GM19240 (cell line): ENCODE measurements around the gene TGM1.

ENCODE experiments used
- DNase-seq: peaks from one replicate; pipeline ENCODE4 v3.0.0; 2011; ENCODE audit warnings: low spot score; ENCODE audit not compliant: insufficient read length

Gene TGM1

GRCh38 chr14:24271134-24271833 is 8.3 kb upstream of the TGM1 start, which contains the start of gene RABGGTA:
Gene RABGGTA (minus strand): TSS chr14:24271597. CDS start chr14:24271115, 482 bp downstream.
- peak; percentile 93 for DNase-seq

- DNase-seq: no peak
Observed at GRCh38 chr14:24270537-24271133, 7.7 kb upstream of the TGM1 start.

- no peak for DNase-seq
Observed at GRCh38 chr14:24269910-24270536, 7.0 kb upstream of the TGM1 start.

GRCh38 chr14:24269368-24269767 is 6.4 kb upstream of the TGM1 start:
- DNase-seq: no peak

- DNase-seq: no peak
Observed at GRCh38 chr14:24268225-24268624, 5.2 kb upstream of the TGM1 start.

GRCh38 chr14:24267516-24267915 is 4.5 kb upstream of the TGM1 start:
- no peak for DNase-seq

DNA sequence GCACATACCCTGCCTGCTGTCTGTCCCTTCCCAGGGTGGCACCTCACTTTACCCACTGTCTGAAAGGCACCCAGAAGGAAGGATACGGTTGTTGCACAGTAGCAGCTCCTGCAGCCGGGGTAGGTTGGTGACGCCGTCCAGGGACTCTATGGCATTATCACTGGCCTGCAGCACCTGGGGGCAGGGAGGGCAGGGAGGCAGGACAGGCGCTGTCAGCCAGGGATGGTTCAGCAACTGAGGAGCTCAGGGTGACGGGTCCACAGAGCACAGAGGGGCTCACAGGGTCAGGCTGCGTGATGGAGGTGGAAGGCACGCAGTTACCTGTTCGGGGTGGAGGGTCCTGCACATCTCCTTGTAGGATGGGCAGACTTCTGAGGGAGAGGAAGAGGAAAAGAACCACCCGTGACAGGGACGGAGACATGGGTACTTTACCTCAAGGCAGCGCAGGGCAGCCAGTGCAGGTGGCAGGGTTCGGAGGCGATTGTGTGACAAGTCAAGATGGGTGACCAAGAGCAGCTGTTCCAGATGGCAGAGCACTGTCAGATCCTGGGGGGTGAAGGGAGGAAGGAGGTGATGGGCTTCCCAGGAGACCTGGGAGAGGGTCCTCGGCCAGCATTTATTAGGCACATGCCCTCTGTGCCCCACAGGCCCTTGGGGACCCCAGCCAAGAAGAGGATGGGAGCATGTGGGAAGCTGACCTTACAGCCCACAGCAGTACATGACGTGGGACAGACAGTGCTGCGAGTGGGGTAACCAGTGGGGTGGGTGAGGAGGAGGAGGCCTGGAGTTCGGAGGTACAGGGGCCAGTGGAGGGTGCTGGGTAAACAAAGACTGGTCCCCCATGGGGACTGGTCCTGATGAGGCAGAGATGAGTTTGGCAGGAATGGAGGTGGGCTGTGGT is 3.6 kb upstream of the TGM1 start:
- no peak for DNase-seq

DNA sequence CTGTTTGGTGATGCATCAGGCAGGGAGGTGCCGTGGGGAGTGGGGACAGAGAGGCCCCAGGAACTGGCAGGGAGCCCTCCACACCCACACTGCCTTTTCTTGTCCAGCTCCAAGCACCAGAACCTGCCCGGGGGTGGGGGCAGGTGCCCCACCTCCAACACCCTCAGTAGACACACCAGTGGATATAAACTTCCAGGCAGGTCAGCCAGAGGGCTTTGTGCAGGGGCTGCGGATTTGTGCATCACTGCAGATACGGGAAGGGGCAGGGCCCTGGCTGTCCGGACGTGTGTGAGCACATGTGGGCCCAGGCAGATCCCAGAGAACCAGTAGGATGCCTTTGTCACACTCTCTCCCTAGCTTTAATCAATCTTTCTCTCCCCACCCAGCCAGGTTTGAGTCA is 1.3 kb upstream of the TGM1 start:
- no peak for DNase-seq

DNA sequence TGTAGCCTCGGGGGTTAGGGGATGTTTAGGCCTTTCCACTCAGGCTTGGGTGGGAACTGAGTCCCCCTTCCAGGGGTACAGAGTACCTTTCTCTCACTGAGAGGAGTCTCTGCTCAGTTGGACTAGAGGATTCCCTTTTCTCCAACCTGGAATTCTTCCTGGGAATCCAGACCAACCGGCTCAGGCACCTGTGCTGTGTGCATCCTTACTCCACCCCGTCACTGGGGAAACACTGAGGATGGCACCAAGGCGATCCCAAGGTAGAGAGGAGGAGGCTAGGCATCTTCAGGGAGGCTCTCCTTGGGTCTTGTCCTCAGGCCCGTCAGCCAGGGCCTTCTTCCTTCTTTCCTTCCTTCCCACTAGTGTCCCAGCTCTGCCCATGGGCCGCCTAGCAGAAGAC is 871 bp upstream of the TGM1 start:
- DNase-seq: no peak

GRCh38 chr14:24261969-24262327 is 1.0 kb downstream of the TGM1 start:
- no peak for DNase-seq

- no peak for DNase-seq
Observed at GRCh38 chr14:24261256-24261968, 1.6 kb downstream of the TGM1 start.

DNA sequence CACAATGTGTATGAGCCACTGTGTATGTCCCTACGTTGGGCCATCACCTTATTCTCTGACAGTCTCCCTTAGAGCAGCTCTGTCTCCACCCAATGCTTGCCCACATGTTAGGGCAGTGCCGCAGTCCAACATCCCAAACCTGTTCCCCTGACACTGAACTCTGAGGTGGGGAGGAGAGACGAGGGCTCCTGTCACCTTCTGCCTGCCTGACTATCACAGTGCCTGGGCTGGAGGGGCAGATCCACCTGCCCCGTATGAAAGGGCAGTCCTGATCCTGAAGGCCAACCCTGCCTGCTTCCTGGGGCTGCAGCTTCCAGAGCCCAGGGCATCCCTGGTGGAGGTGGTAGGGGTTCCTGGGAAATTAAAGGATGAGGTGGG is 2.2 kb downstream of the TGM1 start:
- DNase-seq: no peak

DNA sequence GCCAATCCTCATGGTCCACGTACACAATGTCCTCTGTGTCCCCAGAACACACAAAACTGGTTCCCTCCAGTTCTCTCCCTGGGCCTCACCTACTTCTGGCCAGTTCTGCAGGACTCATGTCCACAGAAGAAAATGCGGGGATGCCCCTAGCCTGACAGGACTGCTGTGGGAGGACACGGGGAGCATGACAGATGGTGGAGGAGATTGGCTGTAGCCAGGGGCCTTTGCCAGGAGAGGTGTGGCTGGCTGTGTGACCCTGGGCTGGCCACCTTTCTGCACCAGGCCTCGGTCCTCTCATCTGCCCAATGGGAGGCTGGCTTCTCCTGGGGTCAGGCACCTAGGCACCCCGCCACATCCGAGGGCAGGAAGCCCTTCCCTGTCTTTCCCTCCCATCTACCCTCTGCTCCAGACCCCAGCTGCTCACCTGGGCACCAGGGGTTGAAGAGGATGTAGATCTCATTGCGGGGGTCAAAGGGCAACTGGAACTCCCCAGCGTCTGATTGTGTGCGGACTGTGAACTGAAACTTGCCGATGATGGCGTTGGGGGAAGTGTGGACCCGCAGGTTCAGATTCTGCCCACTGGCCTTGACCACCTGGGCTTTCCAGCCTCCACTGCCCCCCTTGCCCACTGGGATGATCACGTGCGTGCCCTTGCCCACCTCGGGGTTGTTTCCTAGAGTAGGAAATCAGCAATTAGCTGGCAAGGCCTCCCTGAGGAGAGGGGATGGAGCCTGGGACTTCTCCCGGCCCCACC is 2.8 kb downstream of the TGM1 start:
- no peak for DNase-seq

DNA sequence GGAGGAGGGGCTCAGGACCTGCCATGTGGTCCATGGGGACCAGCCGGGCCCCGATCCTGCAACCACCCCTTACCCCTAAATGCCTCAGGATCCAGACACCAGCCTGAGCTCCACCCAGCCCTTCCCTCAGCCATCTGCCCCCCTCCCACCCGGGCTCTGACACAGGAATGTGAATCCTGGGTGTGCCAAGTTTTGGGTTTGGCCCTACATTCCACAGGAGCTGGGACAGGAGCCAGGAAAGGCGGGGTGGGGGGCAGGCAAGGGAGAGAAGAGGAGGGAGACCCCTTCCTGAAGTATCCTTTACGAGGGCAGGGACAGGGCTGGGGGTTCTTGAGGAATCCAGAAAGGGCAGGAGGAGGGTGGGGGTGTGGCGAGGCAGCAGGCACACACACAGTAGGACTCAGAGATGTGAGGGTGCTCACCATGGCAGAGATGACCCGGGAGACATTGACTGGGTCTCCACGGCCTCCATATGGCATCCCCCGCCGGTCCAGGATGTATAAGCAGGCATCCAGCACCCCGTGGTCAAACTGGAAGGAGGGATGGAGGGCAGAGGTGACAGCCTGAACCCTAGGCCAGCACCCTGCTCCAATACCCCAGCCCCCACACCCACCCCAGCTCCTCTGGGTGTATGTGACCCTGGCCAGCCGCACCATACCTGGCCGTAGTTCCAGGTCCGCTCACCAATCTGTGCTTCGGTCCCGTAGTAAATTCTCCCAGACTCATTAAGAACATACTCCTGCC is 3.5 kb downstream of the TGM1 start:
- no peak for DNase-seq

DNA sequence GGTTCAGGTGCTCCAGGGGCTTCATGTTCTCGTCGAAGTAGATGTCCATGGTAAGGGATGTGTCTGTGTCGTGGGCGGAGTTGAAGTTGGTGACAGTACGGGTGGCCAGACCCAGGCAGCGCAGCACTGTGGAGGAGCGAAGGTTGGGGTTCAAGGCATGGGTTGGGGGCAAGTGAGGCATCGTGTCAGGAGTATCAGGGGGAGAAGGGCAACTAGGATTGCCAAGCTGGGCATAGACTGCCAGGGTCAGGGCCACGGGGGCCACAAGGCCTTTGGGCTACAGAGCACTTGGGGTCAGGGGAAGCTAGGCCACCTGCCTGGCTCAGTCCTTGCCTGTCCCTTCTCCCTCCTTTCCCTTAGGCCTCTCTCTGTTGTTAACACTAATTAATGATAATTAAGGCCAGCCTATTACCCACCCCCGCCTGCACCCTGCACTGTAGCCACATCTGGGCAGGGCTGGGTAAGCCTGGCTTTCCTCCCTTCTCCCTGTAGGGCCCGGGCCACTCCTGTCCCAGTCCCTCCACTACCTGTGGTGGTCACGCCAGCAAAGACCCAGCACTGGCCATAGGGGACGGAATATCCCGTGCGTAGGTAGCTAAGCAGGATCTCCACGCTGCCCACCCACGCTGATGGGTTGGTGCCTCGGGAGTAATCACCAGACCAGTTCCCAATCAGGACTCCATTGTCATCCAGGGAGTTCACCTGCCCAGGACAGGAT is 4.3 kb downstream of the TGM1 start:
- DNase-seq: no peak

- DNase-seq: no peak
Observed at GRCh38 chr14:24258119-24258518, 4.9 kb downstream of the TGM1 start.

- no peak for DNase-seq
Observed at GRCh38 chr14:24256960-24257359, 6.0 kb downstream of the TGM1 start.

DNA sequence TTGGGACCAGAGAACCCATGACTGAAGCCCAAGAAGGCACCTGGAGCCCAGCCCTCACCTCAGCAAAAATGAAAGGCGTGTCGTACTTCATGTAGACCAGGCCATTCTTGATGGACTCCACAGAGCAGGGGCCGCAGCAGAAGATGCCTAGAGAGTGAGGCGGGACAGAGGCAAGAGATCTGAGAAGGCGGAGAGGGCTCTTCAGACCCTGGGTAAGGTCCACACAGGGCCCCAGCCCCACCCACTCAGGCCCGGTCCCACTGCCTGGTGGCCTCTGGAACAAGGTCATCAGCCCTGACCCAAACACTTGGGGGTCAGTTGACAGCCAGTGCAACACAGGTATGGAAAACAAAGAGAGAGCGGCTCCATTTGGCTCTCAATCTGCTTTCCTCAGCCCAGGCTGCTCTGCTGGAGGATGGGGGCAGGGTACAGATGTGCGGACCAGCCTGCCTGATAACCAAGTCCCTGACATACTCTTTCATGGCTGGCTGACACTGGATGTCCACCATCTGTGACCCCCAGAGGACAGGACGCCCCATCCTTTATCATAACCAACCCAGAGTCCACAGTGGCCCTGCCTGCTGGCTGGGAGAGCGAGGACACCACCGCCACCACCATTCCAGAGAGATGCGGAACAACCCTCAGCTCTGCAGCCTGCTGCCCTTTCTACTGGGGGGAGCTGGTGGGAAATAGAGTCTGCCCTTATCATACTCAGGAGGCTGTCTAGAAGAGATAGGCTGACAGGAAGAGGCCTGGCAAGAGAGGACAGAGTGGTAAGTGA is 6.9 kb downstream of the TGM1 start:
- no peak for DNase-seq
